ENCODE results near the gene POLDIP2.

GRCh38 chr17:28395426-28395825, 38.1 kb upstream of the POLDIP2 start:
- no peak for TF ChIP-seq CTCF (IDR thresholded peaks at IDR 0.05)
- TF ChIP-seq ZFX (IDR thresholded peaks at IDR 0.05; ENCODE audit: borderline replicate concordance) = no peak

Measured in 22Rv1 (cell line).